ENCODE measurements around the gene STXBP4.
A peak's percentile ranks its signal among the peaks of the same experiment; 100 is the strongest.

STXBP4 gene

GRCh38 chr17:54933921-54934320, 34.6 kb upstream of the STXBP4 start:
- Histone ChIP-seq H3K27me3 (replicated peaks) (no peaks in the 10 kb centered on the region), H3K4me3 (ENCODE audit: low read depth, low read length) (no peak overlapping the region), H3K36me3 (replicated peaks) (peaks cover 5% of the 10 kb centered on the region), H3K27ac (no peak overlapping the region)
- no peak for DNase-seq
- in situ Hi-C loops (cut with HindIII; ENCODE audit: low pct_ligation_motif_present, low sequenced_read_pairs), result no loop called here
- no peak for TF ChIP-seq CTCF (IDR thresholded peaks at IDR 0.05; ENCODE audit: low read depth, low read length, missing control alignments)

DNA sequence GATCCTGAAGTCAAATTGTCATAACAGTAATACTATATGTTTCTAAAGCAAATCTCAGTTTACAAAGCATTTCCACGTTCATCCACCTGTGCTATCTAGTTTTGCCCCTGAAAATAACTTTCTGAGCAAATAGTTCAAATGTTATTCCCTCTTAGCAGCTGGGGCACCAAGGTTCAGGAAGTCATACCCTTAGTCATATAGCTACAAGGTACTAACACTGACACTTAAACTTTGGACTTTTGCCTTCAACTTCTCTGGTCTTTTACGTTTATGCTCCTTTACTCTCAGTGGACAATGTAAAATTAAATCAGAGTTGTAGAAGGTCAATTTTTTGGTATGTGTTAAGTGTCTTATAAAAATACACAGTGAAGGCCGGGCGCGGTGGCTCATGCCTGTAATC, 33.1 kb upstream of the STXBP4 start:
- no peak overlapping the region for H3K4me3 ChIP-seq (ENCODE audit: low read depth, low read length)
- no peak for DNase-seq
- in situ Hi-C loops (cut with HindIII; ENCODE audit: low pct_ligation_motif_present, low sequenced_read_pairs), result no loop called here
- peaks cover 2% of the 10 kb centered on the region for H3K36me3 ChIP-seq (replicated peaks)
- H3K27ac ChIP-seq, result no peak overlapping the region
- H3K27me3 ChIP-seq (replicated peaks), result no peaks in the 10 kb centered on the region
- no peak for TF ChIP-seq CTCF (IDR thresholded peaks at IDR 0.05; ENCODE audit: low read depth, low read length, missing control alignments)

GRCh38 chr17:54937018-54937417, 31.5 kb upstream of the STXBP4 start:
- H3K36me3 ChIP-seq (replicated peaks), result peaks cover 2% of the 10 kb centered on the region

GRCh38 chr17:54937426-54937825, 31.1 kb upstream of the STXBP4 start:
- in situ Hi-C loops (cut with HindIII; ENCODE audit: low pct_ligation_motif_present, low sequenced_read_pairs), result no loop called here
- TF ChIP-seq CTCF (IDR thresholded peaks at IDR 0.05; ENCODE audit: low read depth, low read length, missing control alignments), result no peak
- Histone ChIP-seq H3K4me3 (ENCODE audit: low read depth, low read length) (no peak overlapping the region), H3K27ac (no peak overlapping the region), H3K27me3 (replicated peaks) (no peaks in the 10 kb centered on the region), H3K36me3 (replicated peaks) (peaks cover 2% of the 10 kb centered on the region)
- no peak for DNase-seq

More at GRCh38 chr17:54937018-54937417, 31.5 kb upstream of the STXBP4 start:
- H3K27ac ChIP-seq, result no peak overlapping the region
- in situ Hi-C loops (cut with HindIII; ENCODE audit: low pct_ligation_motif_present, low sequenced_read_pairs), result no loop called here
- no peak overlapping the region for H3K4me3 ChIP-seq (ENCODE audit: low read depth, low read length)
- TF ChIP-seq CTCF (IDR thresholded peaks at IDR 0.05; ENCODE audit: low read depth, low read length, missing control alignments), result no peak
- no peak for DNase-seq
- H3K27me3 ChIP-seq (replicated peaks), result no peaks in the 10 kb centered on the region

DNA sequence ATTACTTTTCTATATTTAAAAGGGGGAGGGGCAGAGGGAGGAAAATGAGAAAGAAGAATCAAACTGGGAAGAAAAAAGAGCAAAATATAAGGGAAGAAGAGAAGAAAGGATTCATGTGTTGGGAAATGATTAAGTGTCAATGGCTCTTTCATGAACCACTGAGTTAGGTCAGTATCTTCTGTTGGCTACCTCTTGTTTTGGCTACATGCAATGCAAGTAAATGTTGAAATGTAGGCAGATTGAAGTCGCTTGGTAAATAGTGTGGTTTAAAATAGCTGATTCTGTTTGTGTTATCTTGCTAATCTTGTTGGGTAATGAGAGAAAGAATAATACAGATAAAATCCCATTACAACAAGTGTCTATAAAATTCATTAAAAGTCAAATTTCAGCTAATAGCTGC, 27.3 kb upstream of the STXBP4 start:
- no peak overlapping the region for H3K27ac ChIP-seq
- in situ Hi-C loops (cut with HindIII; ENCODE audit: low pct_ligation_motif_present, low sequenced_read_pairs), result no loop called here
- H3K27me3 ChIP-seq (replicated peaks), result no peaks in the 10 kb centered on the region
- DNase-seq, result no peak
- H3K36me3 ChIP-seq (replicated peaks), result peaks cover 2% of the 10 kb centered on the region
- TF ChIP-seq CTCF (IDR thresholded peaks at IDR 0.05; ENCODE audit: low read depth, low read length, missing control alignments), result no peak
- no peak overlapping the region for H3K4me3 ChIP-seq (ENCODE audit: low read depth, low read length)

- in situ Hi-C loops (cut with HindIII; ENCODE audit: low pct_ligation_motif_present, low sequenced_read_pairs), result no loop called here
- H3K27ac ChIP-seq, result peak overlapping the region; percentile 24
- DNase-seq, result peak; percentile 36
- H3K27me3 ChIP-seq (replicated peaks), result no peaks in the 10 kb centered on the region
- TF ChIP-seq CTCF (IDR thresholded peaks at IDR 0.05; ENCODE audit: low read depth, low read length, missing control alignments), result no peak
- no peak overlapping the region for H3K4me3 ChIP-seq (ENCODE audit: low read depth, low read length)
- H3K36me3 ChIP-seq (replicated peaks), result no peaks in the 10 kb centered on the region
Measured at GRCh38 chr17:54944796-54945195, 23.8 kb upstream of the STXBP4 start.
